Karpas-422 (cell line): ENCODE results near the gene MXD1. TPM values are rescaled to one million over a fixed set of nuclear protein-coding genes. Genes with fewer than 3 reads are reported as not detected.

Experiments used
- DNase-seq: peaks from one replicate; pipeline ENCODE4 v3.0.0-alpha.2; 2015
- H2AFZ ChIP-seq: fragments of 200-600 bp; sonication (generic); 2 replicates; pipeline ENCODE4 v1.6.1; 2014; ENCODE audit warnings: antibody characterized with exemption, low read length, mixed read lengths
- H3K27ac ChIP-seq: fragments of 200-600 bp; sonication (generic); 2 replicates; pipeline ENCODE4 v1.5.1; 2014; ENCODE audit warnings: mild to moderate bottlenecking, low read length, moderate library complexity
- H3K27me3 ChIP-seq: fragments of 200-600 bp; sonication (generic); 2 replicates; pipeline ENCODE4 v1.6.1; 2014; ENCODE audit warnings: low read length, mixed read lengths
- H3K36me3 ChIP-seq: fragments of 200-600 bp; sonication (generic); 2 replicates; pipeline ENCODE4 v1.6.1; 2014; ENCODE audit warnings: low read length, mixed read lengths; ENCODE audit not compliant: insufficient read depth
- H3K4me1 ChIP-seq: fragments of 200-600 bp; sonication (generic); 2 replicates; pipeline ENCODE4 v1.6.1; 2014; ENCODE audit warnings: mild to moderate bottlenecking, low read length, mixed read lengths
- H3K4me2 ChIP-seq: fragments of 200-600 bp; sonication (generic); 2 replicates; pipeline ENCODE4 v1.6.1; 2014; ENCODE audit warnings: low read length, low read depth, mild to moderate bottlenecking; ENCODE audit not compliant: poor library complexity, severe bottlenecking
- H3K4me3 ChIP-seq: fragments of 200-600 bp; sonication (generic); 2 replicates; pipeline ENCODE4 v1.5.1; 2014; ENCODE audit warnings: mild to moderate bottlenecking, antibody characterized with exemption, low read length, mixed read lengths
- H3K79me2 ChIP-seq: fragments of 200-600 bp; sonication (generic); 2 replicates; pipeline ENCODE4 v1.6.1; 2014; ENCODE audit warnings: mild to moderate bottlenecking, low read length, mixed read lengths
- H3K9ac ChIP-seq: fragments of 200-600 bp; sonication (generic); 2 replicates; pipeline ENCODE4 v1.6.0; 2014; ENCODE audit warnings: low read length
- H3K9me2 ChIP-seq: fragments of 200-600 bp; sonication (generic), shearing (Covaris generic); replicated peaks from 2 replicates; pipeline ENCODE4 v1.6.0; 2014; ENCODE audit warnings: mild to moderate bottlenecking, low read length, moderate library complexity; ENCODE audit not compliant: insufficient read depth
- H3K9me3 ChIP-seq: fragments of 300-700, 200-600 bp; sonication (generic); 2 replicates; pipeline ENCODE4 v1.6.1; 2014; ENCODE audit warnings: low read length, mixed read lengths
- H4K20me1 ChIP-seq: fragments of 200-600 bp; sonication (generic); 2 replicates; pipeline ENCODE4 v1.6.1; 2014; ENCODE audit warnings: mild to moderate bottlenecking, antibody characterized with exemption, low read length, low read depth; ENCODE audit not compliant: insufficient read depth
- total RNA-seq: library from RNA; depleted of rRNA; stranded (reverse); fragments of >200 nt; shearing (Covaris generic); gene quantifications from 2 replicates; pipeline ENCODE4 v1.2.3, GENCODE V29; 2014; ENCODE audit warnings: low replicate concordance

Gene MXD1
- total RNA-seq, 1 experiment from 2014 or later, result 29.3 TPM

GRCh38 chr2:69961496-69961895, 46.6 kb downstream of the MXD1 start, which contains the start of gene ASPRV1:
ASPRV1 (minus strand) TSS chr2:69961631; CDS start chr2:69961436, 195 bp downstream.
- Histone ChIP-seq H3K9me3 (no peaks in the 10 kb centered on the region), H3K27me3 (no peaks in the 10 kb centered on the region), H3K27ac (no peak within 1 kb of the TSS), H3K4me1 (no peaks in the 10 kb centered on the region), H3K36me3 (no peaks in the 10 kb centered on the region), H3K79me2 (no peaks in the 10 kb centered on the region), H3K9ac (no peak within 1 kb of the TSS), H2AFZ (no peak within 1 kb of the TSS), H3K4me2 (no peak within 1 kb of the TSS), H4K20me1 (no peaks in the 10 kb centered on the region), H3K4me3 (no peak within 1 kb of the TSS), H3K9me2 (no peaks in the 10 kb centered on the region)
- no peak for DNase-seq

DNA sequence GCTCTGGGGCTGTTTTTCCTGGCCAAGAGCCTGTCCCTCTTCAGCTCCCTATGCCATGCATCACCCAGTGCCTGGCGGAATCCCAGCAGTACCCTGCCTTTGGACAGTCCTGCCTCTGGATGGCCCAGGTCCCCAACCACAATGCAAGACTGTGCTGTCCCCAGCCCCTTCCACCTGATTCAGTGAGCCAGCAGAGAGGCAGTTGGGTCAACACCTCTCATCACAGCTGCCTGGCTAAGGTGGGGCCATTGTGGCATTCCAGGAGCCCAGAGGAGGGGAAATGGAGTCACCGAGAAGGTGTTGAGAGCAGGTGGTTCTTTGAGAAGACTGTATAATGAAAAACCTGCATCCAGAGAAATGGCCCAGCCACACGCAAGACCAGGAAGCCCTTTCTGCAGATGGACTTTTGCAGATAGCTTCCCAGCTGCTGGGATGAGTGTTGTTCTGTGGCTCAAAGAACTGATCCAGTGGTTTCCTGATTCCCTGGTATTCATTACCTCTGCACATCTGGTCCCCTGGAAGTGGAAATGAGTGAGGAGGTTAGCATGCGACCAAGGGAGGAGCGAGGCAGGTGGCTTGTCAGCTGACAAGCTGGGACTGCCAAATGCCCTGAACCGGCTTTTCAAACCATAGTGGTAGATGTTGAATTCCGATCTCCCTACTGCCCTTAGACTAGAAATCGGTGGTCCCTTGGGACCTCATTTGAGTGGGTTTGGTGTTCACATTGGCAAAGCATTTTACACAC, 48.2 kb downstream of the MXD1 start:
- H3K4me2 ChIP-seq, result no peak overlapping the region
- H3K27me3 ChIP-seq, result no peaks in the 10 kb centered on the region
- DNase-seq, result no peak
- no peaks in the 10 kb centered on the region for H4K20me1 ChIP-seq
- H2AFZ ChIP-seq, result no peak overlapping the region
- H3K9me2 ChIP-seq, result no peaks in the 10 kb centered on the region
- H3K79me2 ChIP-seq, result no peaks in the 10 kb centered on the region
- H3K27ac ChIP-seq, result no peak overlapping the region
- no peaks in the 10 kb centered on the region for H3K36me3 ChIP-seq
- H3K4me3 ChIP-seq, result no peak overlapping the region
- no peak overlapping the region for H3K9ac ChIP-seq
- H3K9me3 ChIP-seq, result no peaks in the 10 kb centered on the region
- no peaks in the 10 kb centered on the region for H3K4me1 ChIP-seq

- Histone ChIP-seq H3K4me2 (no peak overlapping the region), H3K9ac (no peak overlapping the region)
These were observed 49.5 kb downstream of the MXD1 start for GRCh38 chr2:69964353-69964841.

GRCh38 chr2:69965756-69966445, 51.0 kb downstream of the MXD1 start:
- H3K9ac ChIP-seq, result no peak overlapping the region
- no peak for DNase-seq
- H3K9me3 ChIP-seq, result no peaks in the 10 kb centered on the region
- H3K27ac ChIP-seq, result no peak overlapping the region
- H3K4me2 ChIP-seq, result no peak overlapping the region
- H3K9me2 ChIP-seq, result no peaks in the 10 kb centered on the region
- H2AFZ ChIP-seq, result no peak overlapping the region
- no peak overlapping the region for H3K4me3 ChIP-seq
- no peaks in the 10 kb centered on the region for H4K20me1 ChIP-seq
- H3K27me3 ChIP-seq, result no peaks in the 10 kb centered on the region
- H3K4me1 ChIP-seq, result no peaks in the 10 kb centered on the region
- H3K36me3 ChIP-seq, result no peaks in the 10 kb centered on the region
- no peaks in the 10 kb centered on the region for H3K79me2 ChIP-seq

More at GRCh38 chr2:69964353-69964841, 49.5 kb downstream of the MXD1 start:
- H3K9me2 ChIP-seq, result no peaks in the 10 kb centered on the region
- no peaks in the 10 kb centered on the region for H3K4me1 ChIP-seq
- DNase-seq, result no peak
- H4K20me1 ChIP-seq, result no peaks in the 10 kb centered on the region
- H3K36me3 ChIP-seq, result no peaks in the 10 kb centered on the region
- H3K9me3 ChIP-seq, result no peaks in the 10 kb centered on the region
- no peak overlapping the region for H3K27ac ChIP-seq
- no peak overlapping the region for H3K4me3 ChIP-seq
- no peaks in the 10 kb centered on the region for H3K79me2 ChIP-seq
- no peak overlapping the region for H2AFZ ChIP-seq
- no peaks in the 10 kb centered on the region for H3K27me3 ChIP-seq

DNA sequence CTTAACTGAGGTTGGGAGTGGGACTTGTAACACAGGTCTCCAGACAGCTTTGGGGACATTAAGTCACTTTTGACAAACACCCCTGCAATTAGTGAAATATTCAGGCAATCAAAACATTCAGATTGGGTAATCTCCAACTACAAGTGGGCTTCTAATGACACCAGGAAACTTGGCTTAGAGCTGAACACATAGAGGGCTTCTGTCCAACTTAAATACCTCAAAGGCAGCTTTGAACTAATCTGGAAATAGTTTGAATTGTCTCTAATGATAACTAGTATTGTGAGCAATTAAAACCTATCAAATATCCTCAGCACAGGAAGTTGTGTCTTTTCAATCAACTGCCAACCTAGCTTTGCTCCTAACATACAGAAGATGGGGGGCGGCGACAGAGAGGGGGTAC, 51.6 kb downstream of the MXD1 start:
- Histone ChIP-seq H3K27me3 (no peaks in the 10 kb centered on the region), H3K36me3 (no peaks in the 10 kb centered on the region), H3K79me2 (no peaks in the 10 kb centered on the region), H3K9me3 (no peaks in the 10 kb centered on the region), H3K9me2 (no peaks in the 10 kb centered on the region), H3K9ac (no peak overlapping the region), H3K4me2 (no peak overlapping the region), H3K27ac (no peak overlapping the region), H3K4me3 (no peak overlapping the region), H3K4me1 (no peaks in the 10 kb centered on the region), H2AFZ (no peak overlapping the region), H4K20me1 (no peaks in the 10 kb centered on the region)
- no peak for DNase-seq

DNA sequence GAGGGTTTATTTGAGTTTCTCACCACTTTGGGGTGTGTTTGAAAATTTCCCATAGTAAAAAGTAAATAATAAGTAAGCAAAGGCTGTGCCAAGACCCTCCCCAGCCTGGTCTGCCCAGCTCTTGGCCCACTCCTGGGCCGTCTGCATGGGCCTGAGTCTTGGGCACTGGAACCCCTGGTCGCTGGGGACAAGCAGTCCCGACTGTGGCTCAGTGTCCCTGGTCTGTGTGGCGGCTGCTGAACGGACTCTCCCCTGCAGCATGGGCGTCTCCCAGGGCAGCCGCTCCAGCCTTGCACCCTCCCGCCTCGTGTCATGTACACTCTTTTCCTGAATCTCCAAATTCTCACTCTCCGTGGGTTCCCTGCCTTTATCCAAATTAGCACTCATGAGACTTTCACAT, 53.7 kb downstream of the MXD1 start:
- Histone ChIP-seq H3K27ac (no peak overlapping the region), H3K9ac (no peak overlapping the region), H3K9me2 (no peaks in the 10 kb centered on the region), H3K4me2 (no peak overlapping the region), H3K27me3 (no peaks in the 10 kb centered on the region), H2AFZ (no peak overlapping the region), H3K36me3 (no peaks in the 10 kb centered on the region), H3K9me3 (no peaks in the 10 kb centered on the region), H3K4me3 (no peak overlapping the region), H4K20me1 (no peaks in the 10 kb centered on the region), H3K4me1 (no peaks in the 10 kb centered on the region), H3K79me2 (no peaks in the 10 kb centered on the region)
- DNase-seq, result no peak

DNA sequence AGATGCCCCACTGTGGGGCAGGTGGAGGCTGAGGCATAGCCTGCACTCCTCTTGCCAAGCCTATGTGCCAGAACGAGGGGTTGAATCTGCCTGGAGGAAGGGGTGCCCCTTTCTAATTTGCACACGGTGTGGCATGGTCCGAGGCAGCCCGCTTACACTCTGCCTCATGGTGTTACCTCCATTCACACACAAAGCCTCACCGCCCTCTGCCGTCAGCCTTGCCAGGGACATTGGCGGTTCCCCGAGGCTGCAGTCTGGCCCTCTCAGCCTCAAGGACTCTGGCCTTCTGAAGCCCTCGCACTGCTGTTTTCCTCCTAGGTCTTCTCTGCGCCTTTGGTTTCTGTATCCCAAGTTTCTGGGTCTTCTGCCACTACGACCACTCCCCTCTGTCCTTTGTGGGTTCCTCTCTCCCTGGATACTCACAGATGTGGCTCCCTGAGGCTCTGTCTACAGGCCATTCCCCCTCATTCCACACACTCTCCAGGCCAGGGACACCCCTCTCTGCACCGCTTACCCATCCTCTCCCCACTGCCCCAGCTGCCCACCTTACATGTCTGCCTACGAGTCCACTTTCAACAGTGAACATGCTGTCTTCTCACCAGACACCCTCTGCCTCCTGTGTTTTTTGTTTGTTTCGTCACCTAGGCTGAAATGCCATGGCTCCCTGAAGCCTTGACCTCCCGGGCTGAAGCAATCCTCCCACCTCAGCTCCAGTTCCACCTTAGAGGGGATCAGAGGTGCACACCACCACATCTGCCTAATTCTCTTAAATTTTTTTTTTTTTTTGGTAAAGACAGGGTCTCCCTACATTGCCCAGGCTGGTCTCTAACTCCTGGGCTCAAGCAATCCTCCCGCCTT, 54.4 kb downstream of the MXD1 start:
- Histone ChIP-seq H4K20me1 (no peaks in the 10 kb centered on the region), H2AFZ (no peak overlapping the region), H3K36me3 (no peaks in the 10 kb centered on the region), H3K27ac (no peak overlapping the region), H3K9ac (no peak overlapping the region), H3K4me2 (no peak overlapping the region), H3K4me1 (no peaks in the 10 kb centered on the region), H3K9me3 (no peaks in the 10 kb centered on the region), H3K79me2 (no peaks in the 10 kb centered on the region), H3K4me3 (no peak overlapping the region), H3K27me3 (no peaks in the 10 kb centered on the region), H3K9me2 (no peaks in the 10 kb centered on the region)
- DNase-seq, result no peak

DNA sequence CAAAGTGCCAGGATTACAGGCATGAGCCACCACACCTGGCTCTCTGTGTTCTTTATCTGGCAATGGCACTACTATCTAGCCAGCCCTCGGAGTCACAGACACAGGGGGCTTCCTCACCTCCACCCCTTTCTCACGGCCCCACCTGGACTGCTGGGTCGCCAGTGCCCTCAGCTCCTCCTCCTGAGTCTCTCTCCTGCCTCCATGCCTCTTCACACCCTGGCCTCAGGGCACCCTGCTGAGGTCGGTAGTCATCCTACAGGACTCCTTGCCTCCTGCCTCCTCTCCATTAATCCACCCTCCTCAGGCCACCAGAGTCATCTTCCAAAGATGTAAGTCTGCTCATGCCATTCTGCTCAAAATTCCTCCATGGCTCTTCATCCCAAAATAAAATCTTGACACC, 55.1 kb downstream of the MXD1 start:
- Histone ChIP-seq H3K9ac (no peak overlapping the region), H4K20me1 (no peaks in the 10 kb centered on the region), H2AFZ (no peak overlapping the region), H3K27ac (no peak overlapping the region), H3K4me2 (no peak overlapping the region), H3K79me2 (no peaks in the 10 kb centered on the region), H3K27me3 (no peaks in the 10 kb centered on the region), H3K9me2 (no peaks in the 10 kb centered on the region), H3K9me3 (no peaks in the 10 kb centered on the region), H3K4me1 (no peaks in the 10 kb centered on the region), H3K36me3 (no peaks in the 10 kb centered on the region), H3K4me3 (no peak overlapping the region)
- no peak for DNase-seq
